IMR-90 (cell line): ENCODE results near the gene PIGN. TPM values are rescaled to one million over a fixed set of nuclear protein-coding genes. Genes with fewer than 3 reads are reported as not detected.

Source experiments
- ATAC-seq: fragments of 200-7000 bp; cut with Tn5 transposase; 2 replicates; pipeline ENCODE4 v1.9.1; 2020; ENCODE audit warnings: low read depth, mild to moderate bottlenecking, moderate library complexity
- BruUV-seq: library from RNA; stranded (reverse); fragments of 400-500 nt; replicated peaks from 2 replicates; lab custom pipeline; 2021; lab: Mats Ljungman, UMichigan
- CTCF ChIA-PET: fragments of 300-600 bp; formaldehyde crosslinking; extraction: SDS; loops from one replicate; lab custom pipeline; 2021; ENCODE audit warnings: antibody characterized with exemption; lab: Yijun Ruan, JAX
- POLR2A ChIA-PET: fragments of 300-600 bp; sonication (Branson Sonifier 250); formaldehyde crosslinking; loops from one replicate; lab custom pipeline; 2022; ENCODE audit warnings: antibody characterized with exemption; ENCODE audit not compliant: unreplicated experiment; lab: Charles Lee
- DNase-seq: peaks from one replicate; pipeline ENCODE4 v3.0.0; 2013
- H2AFZ ChIP-seq: replicated peaks from 2 replicates; pipeline ENCODE3; 2013; ENCODE audit warnings: low read length, mild to moderate bottlenecking; ENCODE audit not compliant: poor library complexity
- H2AK5ac ChIP-seq: 2 replicates; pipeline ENCODE4 v1.6.1; 2013; ENCODE audit warnings: low read depth, low read length, inconsistent platforms
- H2AK9ac ChIP-seq: replicated peaks from 2 replicates; pipeline ENCODE3; 2013; ENCODE audit warnings: mild to moderate bottlenecking, low read depth, low read length, moderate library complexity; ENCODE audit not compliant: poor library complexity
- H2BK120ac ChIP-seq: 2 replicates; pipeline ENCODE4 v1.6.1; 2013; ENCODE audit warnings: low read depth, low read length, inconsistent platforms
- H2BK15ac ChIP-seq: 3 replicates; pipeline ENCODE4 v1.6.1; 2013; ENCODE audit warnings: low read depth, low read length, inconsistent platforms
- H2BK20ac ChIP-seq: 2 replicates; pipeline ENCODE4 v1.6.1; 2013; ENCODE audit warnings: low read depth, mild to moderate bottlenecking, inconsistent platforms, low read length, moderate library complexity
- H2BK5ac ChIP-seq: 2 replicates; pipeline ENCODE4 v1.6.1; 2013; ENCODE audit warnings: mild to moderate bottlenecking, low read depth, low read length, inconsistent platforms; ENCODE audit not compliant: poor library complexity, severe bottlenecking
- H3K14ac ChIP-seq: replicated peaks from 2 replicates; pipeline ENCODE4 v1.6.1; 2013; ENCODE audit warnings: low read depth, low read length, inconsistent platforms
- H3K18ac ChIP-seq: 2 replicates; pipeline ENCODE4 v1.6.1; 2013; ENCODE audit warnings: low read depth, low read length, control low read depth
- H3K23ac ChIP-seq: 2 replicates; pipeline ENCODE4 v1.6.1; 2013; ENCODE audit warnings: low read depth, low read length, inconsistent platforms
- H3K27ac ChIP-seq: 2 replicates; pipeline ENCODE4 v1.5.1; 2013; ENCODE audit warnings: mild to moderate bottlenecking, control low read depth, low read length; ENCODE audit not compliant: insufficient read depth
- H3K27me3 ChIP-seq: 2 replicates; pipeline ENCODE4 v1.6.1; 2013; ENCODE audit warnings: low read length; ENCODE audit not compliant: control insufficient read depth, insufficient read depth
- H3K36me3 ChIP-seq: 2 replicates; pipeline ENCODE4 v1.6.1; 2013; ENCODE audit warnings: low read length, mixed read lengths; ENCODE audit not compliant: control insufficient read depth, insufficient read depth
- H3K4ac ChIP-seq: 2 replicates; pipeline ENCODE4 v1.6.1; 2013; ENCODE audit warnings: low read depth, low read length, inconsistent platforms
- H3K4me1 ChIP-seq: 2 replicates; pipeline ENCODE4 v1.6.1; 2013; ENCODE audit warnings: low read length, mixed read lengths; ENCODE audit not compliant: control insufficient read depth, insufficient read depth
- H3K4me2 ChIP-seq: 2 replicates; pipeline ENCODE4 v1.6.1; 2013; ENCODE audit warnings: low read depth, mild to moderate bottlenecking, control low read depth, low read length, moderate library complexity
- H3K4me3 ChIP-seq: 2 replicates; pipeline ENCODE4 v1.5.1; 2013; ENCODE audit warnings: low read depth, mild to moderate bottlenecking, control low read depth, low read length, moderate library complexity; ENCODE audit not compliant: insufficient read depth
- H3K56ac ChIP-seq: 2 replicates; pipeline ENCODE4 v1.6.1; 2013; ENCODE audit warnings: low read length, inconsistent platforms; ENCODE audit not compliant: insufficient read depth; ENCODE audit errors: extremely low read depth
- H3K79me1 ChIP-seq, 2 experiments: 2 replicates each; pipeline ENCODE4 v1.6.1; 2013; ENCODE audit warnings: low read length in 2 of 2, inconsistent platforms in 1 of 2, low read depth in 1 of 2
- H3K9ac ChIP-seq: 2 replicates; pipeline ENCODE4 v1.6.1; 2013; ENCODE audit warnings: low read depth, low read length, control low read depth
- H3K9me1 ChIP-seq: 2 replicates; pipeline ENCODE4 v1.6.1; 2013; ENCODE audit warnings: low read length, inconsistent platforms; ENCODE audit not compliant: insufficient read depth
- H3K9me3 ChIP-seq: 2 replicates; pipeline ENCODE4 v1.6.1; 2013; ENCODE audit warnings: low read length; ENCODE audit not compliant: control insufficient read depth, insufficient read depth
- H4K20me1 ChIP-seq: 2 replicates; pipeline ENCODE4 v1.6.1; 2013; ENCODE audit warnings: low read length, inconsistent platforms; ENCODE audit not compliant: insufficient read depth
- H4K5ac ChIP-seq: 2 replicates; pipeline ENCODE4 v1.6.1; 2013; ENCODE audit warnings: mild to moderate bottlenecking, low read depth, low read length, control low read depth
- H4K8ac ChIP-seq, 2 experiments: 2 replicates each; pipeline ENCODE4 v1.6.1; 2013; ENCODE audit warnings: low read depth in 2 of 2, low read length in 2 of 2, control low read depth in 1 of 2, inconsistent platforms in 1 of 2
- H4K91ac ChIP-seq: 2 replicates; pipeline ENCODE4 v1.6.1; 2013; ENCODE audit warnings: low read depth, low read length, inconsistent platforms; ENCODE audit not compliant: insufficient read depth
- BHLHE40 ChIP-seq: fragments of 150-350 bp; IDR thresholded peaks from 2 replicates; pipeline ENCODE4 v1.6.1; 2016; ENCODE audit warnings: mild to moderate bottlenecking, low read depth, low read length
- CHD1 ChIP-seq: IDR thresholded peaks from 2 replicates; pipeline ENCODE4 v1.6.1; 2012; ENCODE audit warnings: low read depth, low read length, improper control_type of control experiment
- MAZ ChIP-seq: IDR thresholded peaks from 2 replicates; pipeline ENCODE4 v1.6.1; 2012; ENCODE audit warnings: low read depth, mild to moderate bottlenecking, low read length, improper control_type of control experiment, moderate library complexity, borderline replicate concordance
- POLR2A ChIP-seq: IDR thresholded peaks from 2 replicates; pipeline ENCODE4 v1.6.1; 2012; ENCODE audit warnings: mild to moderate bottlenecking, low read depth, low read length
- RAD21 ChIP-seq: IDR thresholded peaks from 2 replicates; pipeline ENCODE4 v1.6.1; 2012; ENCODE audit warnings: low read length, improper control_type of control experiment
- SMC3 ChIP-seq: fragments of 150-350 bp; IDR thresholded peaks from 2 replicates; pipeline ENCODE4 v1.6.1; 2016; ENCODE audit warnings: low read depth, mild to moderate bottlenecking, antibody characterized with exemption, low read length, moderate library complexity
- WGBS, 2 experiments: methylation state at CpG; one replicate each; pipeline versions ENCODE4 v1.1.5 to v1.1.7; 2013; ENCODE audit warnings: missing lambda C conversion rate in 2 of 2; ENCODE audit not compliant: insufficient read length in 1 of 2; ENCODE audit errors: extremely low coverage in 2 of 2; 5-methylcytosine and 5-hydroxymethylcytosine counted together
- dilution Hi-C: fragments of 300-500 bp; cut with HindIII; formaldehyde crosslinking; loops from one replicate; pipeline ENCODE4 v1.14.3; 2018; ENCODE audit warnings: low sequenced_read_pairs; ENCODE audit not compliant: unreplicated experiment
- in situ Hi-C: fragments of 300-500 bp; cut with MboI; formaldehyde crosslinking; loops from 3 replicates; pipeline ENCODE4 v1.14.3; 2019; ENCODE audit warnings: low sequenced_read_pairs, inconsistent platforms, mixed read lengths
- intact Hi-C: fragments of 100-400 bp; cut with micrococcal nuclease; formaldehyde crosslinking; loops from 2 replicates; pipeline ENCODE4 v1.10.0; 2022
- polyA plus RNA-seq, 3 experiments: library from polyadenylated mRNA; depleted of rRNA; stranded (reverse); fragments of >200 nt; gene quantifications; 2 replicates each; pipeline ENCODE4 v1.2.3, GENCODE V29; 2012; ENCODE audit warnings: low replicate concordance in 1 of 3
- total RNA-seq: library from RNA; depleted of rRNA; stranded (reverse); fragments of >200 nt; gene quantifications from 2 replicates; pipeline ENCODE4 v1.2.3, GENCODE V29; 2012

PIGN gene
- total and polyA plus RNA-seq, 2 of the 4 experiments (the other 2 are of a cell fraction): 9.0 to 17.9 TPM

DNA sequence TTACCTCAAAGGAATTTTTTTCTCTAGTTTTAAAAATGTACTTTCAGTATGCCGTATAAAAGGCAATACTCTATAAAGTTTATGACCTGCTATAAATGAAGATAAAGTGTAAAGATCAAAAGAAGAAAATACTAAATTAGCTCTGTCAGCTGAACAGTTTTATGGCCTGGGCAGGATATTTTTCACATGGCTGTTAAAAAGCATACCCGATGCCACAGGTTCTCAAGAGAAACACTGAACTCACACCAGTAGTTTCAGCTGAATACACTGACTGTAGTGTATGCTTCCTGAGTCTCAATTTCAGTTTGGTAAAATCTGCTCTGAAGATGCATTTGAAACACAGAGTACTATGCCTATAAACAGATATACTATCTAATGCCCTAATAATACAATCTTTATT lies 126.0 kb downstream of the PIGN start:
- no peak overlapping the region for H3K9ac ChIP-seq
- DNase-seq (no peak), ATAC-seq (no peak)
- H4K8ac ChIP-seq: no peak overlapping the region
- no peak overlapping the region for H2BK15ac ChIP-seq
- no peak overlapping the region for H2BK5ac ChIP-seq
- H2BK120ac ChIP-seq: no peak overlapping the region
- H3K14ac ChIP-seq: no peak overlapping the region
- H3K36me3 ChIP-seq: no peaks in the 10 kb centered on the region
- no peak overlapping the region for H3K23ac ChIP-seq
- no peaks in the 10 kb centered on the region for H4K20me1 ChIP-seq
- H4K5ac ChIP-seq: no peak overlapping the region
- H3K18ac ChIP-seq: no peak overlapping the region
- intact Hi-C loops: no loop called here
- no peaks in the 10 kb centered on the region for H3K27me3 ChIP-seq
- no peak overlapping the region for H3K4me2 ChIP-seq
- no peak for TF ChIP-seq RAD21
- no peak for TF ChIP-seq POLR2A
- no peak for TF ChIP-seq SMC3
- TF ChIP-seq BHLHE40: no peak
- no peak for TF ChIP-seq CHD1
- TF ChIP-seq MAZ: no peak
- H3K9me1 ChIP-seq: no peaks in the 10 kb centered on the region
- H3K4ac ChIP-seq: no peak overlapping the region
- no peak overlapping the region for H2AK9ac ChIP-seq
- no peak overlapping the region for H2AFZ ChIP-seq
- in situ Hi-C loops: no loop called here
- H2AK5ac ChIP-seq: no peak overlapping the region
- ChIA-PET POLR2A (no interaction called here), CTCF (interaction anchor here (0.9 kb wide), 1 partner anchor 15 kb away, joined by 6 read pairs; no protein-coding TSS in a partner anchor)
- dilution Hi-C loops: no loop called here
- BruUV-seq: no TSS peak
- H3K27ac ChIP-seq: no peak overlapping the region
- no peaks in the 10 kb centered on the region for H3K9me3 ChIP-seq
- WGBS, 2 experiments: no CpG with 5 or more reads among the region's 2 CpGs
- H3K56ac ChIP-seq: no peak overlapping the region
- no peak overlapping the region for H4K91ac ChIP-seq
- no peaks in the 10 kb centered on the region for H3K79me1 ChIP-seq
- H3K4me1 ChIP-seq: peaks cover 2% of the 10 kb centered on the region; the same call in 1 of the 2 replicates
- H2BK20ac ChIP-seq: no peak overlapping the region
- H3K4me3 ChIP-seq: no peak overlapping the region
